ENCODE data around the gene RNU1-2.
"Not testable (repeated sequence)": the region's sequence is repeated elsewhere in the genome, so short reads cannot be mapped to it uniquely, and the experiment has no call there.

Gene RNU1-2

DNA sequence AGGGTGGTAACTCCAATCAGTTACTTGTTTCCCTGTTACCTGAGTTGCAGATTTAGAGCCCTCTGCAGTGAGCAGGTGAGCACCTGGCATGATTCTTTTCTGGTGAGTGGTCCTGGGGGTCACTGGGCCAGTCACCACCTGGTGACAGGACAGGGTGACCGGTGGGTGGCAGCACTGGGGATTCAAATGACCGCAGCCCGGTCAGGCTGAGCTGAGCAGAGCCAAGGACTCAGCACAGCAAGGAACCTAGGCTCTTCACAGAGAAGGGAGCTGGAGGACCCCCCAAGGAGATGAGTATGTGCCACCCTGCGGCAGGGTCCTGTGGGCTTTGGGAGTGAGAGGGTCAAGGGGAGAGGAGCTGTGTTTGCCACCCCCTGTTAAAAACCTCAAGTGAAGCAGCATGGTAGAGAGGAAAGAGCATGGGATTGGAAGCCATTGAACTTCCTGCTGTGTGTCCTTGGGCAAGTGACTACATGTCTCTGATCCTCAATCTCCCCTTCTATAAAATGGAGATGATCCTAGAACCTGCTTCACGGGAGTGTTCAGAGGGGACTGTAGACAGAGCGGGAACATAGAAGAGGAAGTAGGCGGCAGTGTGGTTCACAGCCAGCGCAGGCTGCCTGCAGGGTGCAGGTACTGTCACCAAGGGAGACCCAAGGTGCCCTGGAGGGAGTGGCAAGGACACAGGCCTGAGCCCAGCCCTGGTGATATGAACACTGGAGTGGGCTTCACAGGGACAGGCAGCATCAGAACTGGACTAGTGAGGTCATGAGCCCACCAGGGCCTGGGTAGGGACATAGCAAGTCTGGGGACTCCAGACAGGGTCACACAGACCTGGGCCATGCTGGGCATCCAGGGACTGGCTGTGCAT lies 16.3 kb downstream of the RNU1-2 start:
- not testable (repeated sequence) for DNase-seq

DNA sequence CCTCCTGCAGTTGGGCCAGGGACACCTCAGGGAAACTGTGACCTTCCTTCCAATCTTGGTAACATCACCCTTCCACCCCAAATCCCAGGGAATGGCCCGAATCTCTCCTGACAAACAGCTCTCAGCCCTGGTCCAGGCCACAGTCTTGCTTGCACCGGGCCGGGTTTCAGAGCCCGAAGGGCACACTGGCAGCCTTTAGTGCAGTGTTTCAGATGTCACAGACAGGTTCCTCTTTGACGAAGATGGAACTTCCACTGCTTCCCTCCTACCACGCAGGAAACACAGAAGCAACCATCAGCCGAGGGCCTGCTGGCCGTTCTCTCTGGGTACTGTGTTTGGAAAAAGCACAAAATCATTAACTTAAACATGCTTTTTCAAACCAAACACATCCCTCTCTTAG lies 17.0 kb downstream of the RNU1-2 start:
- DNase-seq: not testable (repeated sequence)

DNA sequence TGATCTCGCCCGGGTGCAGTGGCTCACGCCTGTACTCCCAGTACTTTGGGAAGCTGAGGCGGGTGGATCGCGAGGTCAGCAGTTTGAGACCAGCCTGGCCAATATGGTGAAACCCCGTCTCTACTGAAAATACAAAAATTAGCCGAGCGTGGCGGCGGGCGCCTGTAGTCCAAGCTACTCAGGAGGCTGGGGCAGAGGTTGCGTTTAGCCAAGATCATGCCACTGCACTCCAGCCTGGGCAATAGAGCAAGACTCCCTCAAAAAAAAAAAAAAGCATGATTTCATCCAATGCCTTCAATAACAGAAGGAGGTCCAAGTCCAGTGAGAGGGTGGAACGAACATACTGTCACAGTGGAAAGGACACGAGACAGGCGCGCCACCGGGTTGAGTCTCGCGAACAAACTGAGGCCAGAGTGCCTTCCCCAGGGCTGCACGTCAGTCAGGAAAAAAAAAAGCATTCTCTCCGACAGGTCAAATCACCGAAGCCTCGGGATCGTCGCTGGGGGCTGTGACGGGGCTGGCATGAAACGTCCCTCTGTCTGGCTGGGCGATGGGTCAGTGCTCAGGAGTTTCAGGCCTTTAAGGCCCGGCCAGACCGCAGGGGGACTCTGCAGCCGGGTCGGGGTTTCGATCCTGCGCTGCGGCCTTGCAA lies 17.5 kb downstream of the RNU1-2 start:
- no peak for DNase-seq

DNA sequence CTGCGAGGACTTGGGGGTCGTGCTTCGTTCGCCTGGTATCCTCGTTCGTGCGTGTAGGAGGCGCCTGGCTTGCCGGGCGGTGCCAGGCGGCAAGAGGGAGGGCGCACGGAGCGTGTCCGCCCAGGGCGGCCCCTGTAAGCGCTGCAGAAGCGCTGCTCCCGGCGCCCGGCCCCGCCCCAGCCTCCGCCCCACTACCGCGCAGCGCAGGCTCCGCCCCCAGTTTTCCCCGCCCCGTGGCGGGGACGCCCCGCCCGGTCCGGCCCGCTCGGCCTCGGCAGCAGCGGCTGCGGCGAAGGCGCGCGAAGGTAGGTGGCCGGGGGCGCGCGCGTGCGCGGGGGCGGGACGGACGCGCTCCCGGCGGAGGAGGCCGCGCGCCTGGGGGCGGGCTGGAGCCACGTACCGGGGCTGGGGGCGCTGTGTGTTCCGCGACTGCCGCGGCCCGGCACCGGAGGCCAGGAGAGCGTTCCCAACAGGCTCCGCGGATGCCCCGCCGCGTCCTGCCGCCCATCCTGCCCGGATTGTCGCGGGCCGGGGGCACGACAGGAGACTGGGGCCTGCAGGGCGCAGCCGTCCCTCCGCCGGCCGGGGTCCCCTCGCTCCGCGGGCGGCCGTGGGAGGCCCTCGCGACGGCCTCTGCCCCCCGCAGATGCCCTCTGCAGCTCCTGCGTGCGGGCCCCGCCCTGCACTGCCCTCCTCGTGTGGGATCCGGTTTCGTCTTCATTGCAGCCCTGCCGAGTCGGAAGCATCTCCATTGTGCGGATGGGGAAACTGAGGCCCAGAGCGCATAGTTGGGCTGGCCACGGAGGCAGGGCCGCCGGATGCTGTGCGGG lies 18.3 kb downstream of the RNU1-2 start:
- peak; percentile 97 for DNase-seq

DNA sequence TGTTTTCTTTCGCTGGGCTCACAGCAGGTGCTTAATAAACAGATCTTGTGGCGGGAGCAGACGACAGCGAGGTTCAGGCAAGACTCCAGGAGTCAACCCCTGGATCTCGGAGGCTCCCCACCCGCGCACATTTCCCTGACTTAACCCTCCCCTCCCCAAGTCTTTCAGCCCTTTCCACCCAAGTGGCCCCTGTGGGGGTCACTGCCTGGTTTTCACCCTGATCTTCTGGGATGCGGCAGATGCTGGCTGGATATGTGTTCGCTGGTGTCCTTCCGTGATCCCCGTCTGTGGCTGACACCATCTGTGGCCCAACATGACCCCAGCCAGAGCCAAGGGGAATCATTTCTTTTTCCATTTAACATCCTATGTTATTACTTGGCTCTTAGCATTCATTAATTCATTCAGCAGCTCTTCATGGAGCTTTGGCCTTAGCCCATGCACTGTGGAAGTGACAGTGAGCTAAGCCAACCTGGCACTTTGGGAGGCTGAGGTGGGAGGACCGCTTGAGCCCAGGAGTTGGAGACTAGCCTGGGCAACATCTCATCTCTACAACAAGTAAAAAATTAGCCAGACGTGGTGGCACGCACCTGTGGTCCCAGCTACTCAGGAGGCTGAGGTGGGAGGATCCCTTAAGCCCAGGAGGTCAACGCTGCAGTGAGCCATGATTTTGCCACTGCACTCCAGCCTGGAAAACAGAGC lies 19.3 kb downstream of the RNU1-2 start:
- not testable (repeated sequence) for DNase-seq

DNA sequence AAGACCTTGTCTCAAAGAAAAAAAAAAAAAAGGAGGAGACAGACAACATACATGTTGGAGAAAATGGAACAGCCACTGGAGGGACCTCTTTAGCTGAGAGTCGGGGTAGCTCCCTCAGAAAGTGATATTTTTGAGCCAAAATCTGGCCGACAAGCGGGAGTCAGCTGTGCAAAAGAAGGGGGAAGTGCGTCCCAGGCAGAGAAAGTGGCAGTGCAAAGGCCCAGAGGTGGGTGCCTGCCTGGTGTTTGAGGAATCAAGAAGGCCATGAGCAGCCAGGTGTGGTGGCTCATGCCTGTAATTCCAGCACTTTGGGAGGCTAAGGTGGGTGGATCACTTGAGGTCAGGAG lies 19.8 kb downstream of the RNU1-2 start:
- no peak for DNase-seq

DNA sequence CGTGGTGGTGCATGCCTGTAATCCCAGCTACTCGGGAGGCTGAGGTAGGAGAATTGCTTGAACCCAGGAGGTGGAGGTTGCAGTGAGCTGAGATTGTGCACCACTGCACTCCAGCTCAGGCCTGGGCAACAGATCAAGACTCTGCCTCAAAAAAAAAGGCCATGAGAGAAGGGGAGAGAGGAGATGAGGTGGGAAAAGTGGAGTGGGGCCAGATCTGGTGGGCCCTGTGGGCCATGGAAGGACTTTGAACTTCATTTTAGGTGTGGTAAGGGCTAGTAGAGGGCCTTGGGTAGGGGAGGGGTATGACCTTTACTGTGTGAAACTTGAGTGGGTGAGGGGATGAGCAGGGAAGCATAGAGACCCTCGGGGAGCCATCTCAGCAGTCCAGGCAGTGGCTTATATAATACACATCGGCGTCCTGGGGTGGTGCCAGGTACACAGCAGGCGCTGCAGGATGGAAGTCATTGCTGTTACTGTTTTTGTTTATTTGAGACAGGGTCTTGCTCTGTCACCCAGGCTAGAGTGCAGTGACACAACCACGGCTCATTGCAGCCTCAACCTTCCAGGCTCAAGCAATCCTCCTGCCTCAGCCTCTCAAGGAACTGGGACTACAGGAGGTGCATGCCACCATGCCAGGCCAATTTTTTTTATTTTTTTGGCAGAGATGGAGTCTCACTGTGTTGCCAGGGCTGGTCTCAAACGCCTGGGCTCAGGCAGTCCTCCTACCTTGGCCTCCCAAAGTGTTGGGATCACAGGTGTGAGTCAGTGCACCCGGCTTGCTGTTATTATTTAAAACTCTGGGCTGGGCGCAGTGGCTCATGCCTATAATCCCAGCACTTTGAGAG lies 20.5 kb downstream of the RNU1-2 start:
- DNase-seq: not testable (repeated sequence)

DNA sequence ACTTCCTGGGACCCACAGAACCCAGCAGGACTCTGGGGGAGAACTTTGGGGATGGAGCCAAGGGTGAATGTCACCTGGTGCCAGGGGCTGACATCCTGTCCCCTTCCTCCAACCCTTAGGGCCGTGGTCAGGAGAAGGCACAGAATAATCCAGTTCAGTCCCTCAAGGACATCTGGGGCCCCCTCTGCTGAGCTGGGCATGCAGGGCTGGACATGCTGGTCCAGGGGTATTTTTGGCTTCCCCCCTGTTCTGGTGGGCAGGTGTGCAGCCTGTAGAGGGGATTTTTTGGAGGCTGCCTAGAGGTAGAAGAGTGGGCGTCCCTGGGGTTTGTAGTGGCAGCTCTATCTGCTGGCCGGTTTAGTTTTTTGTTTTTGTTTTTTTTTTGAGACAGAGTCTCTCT lies 22.6 kb downstream of the RNU1-2 start:
- no peak for DNase-seq

DNA sequence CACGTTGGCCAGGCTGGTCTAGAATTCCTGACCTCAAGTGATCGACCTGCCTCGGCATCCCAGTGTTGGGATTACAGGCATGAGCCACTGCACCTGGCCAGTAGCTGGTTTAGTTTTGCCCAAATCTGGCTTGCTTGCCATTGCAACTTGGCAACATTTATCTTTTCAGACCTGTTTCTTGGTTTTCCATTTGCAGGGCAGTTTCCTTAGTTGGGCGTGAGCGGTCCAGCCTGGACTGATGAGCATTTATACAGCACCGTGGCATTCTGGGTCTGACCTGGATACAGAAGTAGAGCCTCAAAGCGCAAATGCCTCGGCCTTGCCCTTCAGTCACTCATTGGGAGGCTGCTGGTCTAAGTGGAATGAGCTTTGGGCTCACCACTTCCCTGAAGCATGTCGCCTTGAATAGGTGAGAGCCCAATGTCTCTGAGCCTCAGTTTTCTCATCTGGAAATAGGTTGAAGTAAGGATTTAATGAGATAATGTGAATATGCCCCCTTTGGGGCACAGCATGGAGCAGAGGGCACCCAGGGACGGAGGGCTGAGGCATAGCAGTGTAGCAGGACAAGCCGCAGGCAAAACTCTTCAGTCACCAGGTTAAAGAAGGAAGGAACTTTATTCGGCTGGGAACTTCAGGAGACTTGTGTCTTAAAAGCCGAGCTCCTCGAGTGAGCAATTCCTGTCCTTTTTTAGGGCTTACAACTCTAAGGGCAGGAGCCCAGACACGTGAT lies 23.3 kb downstream of the RNU1-2 start:
- not testable (repeated sequence) for DNase-seq

DNA sequence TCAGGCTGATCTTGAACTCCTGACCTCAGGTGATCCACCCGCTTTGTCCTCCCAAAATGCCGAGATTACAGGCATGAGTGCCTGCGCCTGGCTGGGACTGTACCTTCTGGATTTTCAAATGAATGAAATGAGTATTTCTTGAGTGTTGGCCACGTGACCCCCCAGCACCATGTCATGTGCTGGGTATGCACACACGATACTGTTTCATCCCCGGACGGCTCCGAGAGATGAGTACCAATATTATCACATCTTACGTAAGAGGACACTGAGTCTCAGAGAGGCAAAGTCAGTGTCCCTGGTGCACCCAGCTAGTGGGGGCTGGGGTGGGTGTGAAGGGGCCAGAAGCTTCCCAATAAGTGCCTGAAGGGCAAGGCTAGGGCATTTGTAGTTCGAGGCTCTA lies 25.2 kb downstream of the RNU1-2 start:
- DNase-seq: no peak

DNA sequence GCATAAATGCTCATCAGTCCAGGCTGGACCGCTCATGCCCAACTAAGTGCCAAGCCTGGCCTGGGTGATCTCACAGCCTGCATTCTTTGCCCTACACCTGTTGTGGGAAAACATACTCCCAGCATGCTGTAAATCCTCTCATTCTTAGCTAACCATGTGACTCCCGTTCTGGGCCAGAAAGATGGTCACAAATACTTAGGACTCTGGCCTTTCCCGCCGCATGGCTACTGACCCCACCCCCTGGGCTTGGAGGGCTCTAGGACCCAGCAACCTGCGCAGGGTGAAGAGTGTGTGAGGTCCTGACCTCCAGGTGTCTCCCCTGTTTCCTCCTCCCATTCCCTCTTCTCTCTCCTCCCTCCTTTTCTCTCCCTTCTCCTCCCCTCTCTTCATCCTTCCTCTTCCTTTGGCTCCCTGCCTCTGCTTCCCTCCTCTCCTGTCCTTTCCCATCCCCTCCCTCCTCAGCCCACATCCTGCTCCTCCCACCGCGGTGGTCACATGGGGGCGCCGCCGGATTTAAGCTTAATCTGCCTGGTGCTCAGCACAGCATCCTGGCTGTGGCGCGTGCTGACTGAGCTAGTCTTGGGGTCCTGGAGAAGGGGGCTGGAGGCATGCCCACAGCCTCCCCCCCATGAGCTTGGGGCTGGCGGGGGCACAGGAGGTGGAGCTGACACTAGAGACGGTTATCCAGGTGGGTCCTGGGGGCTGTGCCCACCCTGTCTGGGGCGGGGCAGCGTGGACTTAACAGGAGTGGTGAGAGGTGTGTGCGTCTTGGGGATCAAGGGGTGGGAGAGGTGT lies 25.8 kb downstream of the RNU1-2 start, which contains the start of gene CROCC:
Gene CROCC, plus strand, starts transcription at position 541 of the 795 bp plus-strand sequence. Its CDS starts 88 bp downstream, at position 629.
- DNase-seq: no peak

DNA sequence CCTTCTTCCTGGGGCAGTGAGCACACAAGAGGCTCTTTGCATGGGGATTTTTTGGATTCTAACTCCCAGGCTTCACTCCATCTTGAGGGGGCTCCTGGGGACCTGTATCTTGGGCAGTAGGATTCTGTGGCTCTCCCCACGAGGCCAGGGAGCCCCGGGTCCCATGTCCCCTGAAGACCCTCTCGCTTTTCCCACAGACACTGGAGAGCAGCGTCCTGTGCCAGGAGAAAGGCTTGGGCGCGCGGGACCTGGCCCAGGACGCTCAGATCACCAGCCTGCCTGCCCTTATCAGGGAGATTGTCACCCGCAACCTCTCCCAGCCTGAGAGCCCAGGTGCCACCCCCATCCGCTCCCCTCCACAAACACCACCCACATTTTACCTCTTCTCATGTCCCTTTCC lies 26.7 kb downstream of the RNU1-2 start:
- no peak for DNase-seq

DNA sequence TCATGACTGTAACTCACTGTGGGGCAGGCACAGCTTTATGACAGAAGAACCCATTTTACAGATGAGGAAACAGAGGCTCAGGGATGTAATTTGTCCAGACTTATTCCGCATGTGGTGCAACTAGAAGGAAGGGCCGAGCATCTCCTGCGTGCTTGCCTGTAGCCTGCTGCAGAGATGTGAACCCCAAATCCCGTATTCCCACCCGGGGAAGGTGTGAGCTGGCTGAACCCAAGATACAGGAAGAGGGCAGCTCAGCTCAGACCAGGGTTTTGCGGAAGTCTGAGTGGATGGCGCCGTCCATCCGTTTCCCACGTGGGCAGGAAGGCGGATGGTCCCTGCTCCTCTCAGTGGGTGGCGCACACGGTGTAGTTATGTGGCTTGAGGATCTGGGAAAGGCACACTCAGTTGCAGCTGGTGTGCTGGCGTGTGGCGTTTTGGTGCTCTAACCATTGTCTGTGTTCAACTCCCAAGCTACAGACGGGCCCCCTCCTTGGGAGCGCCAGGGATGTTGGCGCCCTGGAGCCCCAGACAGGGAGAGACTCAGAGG lies 27.2 kb downstream of the RNU1-2 start:
- DNase-seq: no peak

DNA sequence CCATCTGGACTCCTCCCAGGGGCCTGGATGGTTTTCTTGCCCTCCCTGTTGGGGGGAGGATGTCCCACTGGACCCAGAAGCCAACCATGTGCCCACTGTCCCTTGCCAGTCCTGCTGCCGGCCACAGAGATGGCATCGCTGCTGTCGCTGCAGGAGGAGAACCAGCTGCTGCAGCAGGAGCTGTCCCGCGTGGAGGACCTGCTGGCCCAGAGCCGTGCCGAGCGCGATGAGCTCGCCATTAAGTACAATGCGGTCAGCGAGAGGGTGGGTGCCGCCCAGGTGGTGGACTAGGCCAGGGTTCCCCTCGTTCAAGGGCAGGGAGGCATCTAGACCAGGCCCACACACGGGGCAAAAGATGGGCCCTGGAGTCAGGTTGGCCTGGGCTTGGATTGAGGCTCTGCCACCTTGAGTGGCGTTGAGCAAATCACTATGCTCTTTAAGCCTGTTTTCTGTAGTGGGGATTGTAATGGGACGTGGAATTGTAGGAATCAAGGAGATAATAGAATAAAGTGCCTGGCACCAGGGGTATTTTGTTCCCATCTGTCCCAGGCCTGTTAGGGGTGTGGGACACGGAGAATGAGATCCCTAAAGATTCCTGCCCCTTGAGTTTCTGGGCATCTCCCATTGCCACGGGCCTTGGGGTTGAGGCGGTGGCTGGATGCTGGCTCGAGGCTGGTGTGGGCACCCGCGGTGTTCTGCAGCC lies 28.6 kb downstream of the RNU1-2 start:
- DNase-seq: no peak

DNA sequence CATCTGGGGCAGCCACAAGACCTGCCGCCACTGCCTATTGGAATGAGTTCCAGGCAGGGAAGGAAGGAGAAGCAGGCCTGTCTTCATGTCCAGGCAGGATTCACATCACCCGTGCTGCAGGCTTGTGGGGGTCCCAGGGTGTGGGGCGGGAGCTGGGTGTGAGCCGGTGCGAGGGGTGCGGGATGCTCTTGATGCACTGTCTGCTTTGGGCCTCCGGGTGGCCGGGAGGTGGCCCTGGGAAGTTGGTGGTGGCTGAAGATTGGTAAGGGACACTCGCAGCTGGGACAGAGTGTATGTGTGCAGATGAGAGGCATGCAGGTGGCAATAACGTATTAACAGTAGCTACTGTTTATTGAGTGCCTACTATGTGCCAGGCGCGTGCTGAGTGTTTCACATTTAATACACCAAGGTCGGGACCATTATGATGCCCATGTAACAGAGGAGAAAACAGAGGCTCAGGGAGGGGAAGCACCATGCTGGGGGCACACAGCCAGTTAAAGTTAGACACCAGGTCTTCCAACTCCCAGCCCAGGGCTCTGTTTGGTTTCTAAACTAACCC lies 29.2 kb downstream of the RNU1-2 start:
- DNase-seq: no peak

DNA sequence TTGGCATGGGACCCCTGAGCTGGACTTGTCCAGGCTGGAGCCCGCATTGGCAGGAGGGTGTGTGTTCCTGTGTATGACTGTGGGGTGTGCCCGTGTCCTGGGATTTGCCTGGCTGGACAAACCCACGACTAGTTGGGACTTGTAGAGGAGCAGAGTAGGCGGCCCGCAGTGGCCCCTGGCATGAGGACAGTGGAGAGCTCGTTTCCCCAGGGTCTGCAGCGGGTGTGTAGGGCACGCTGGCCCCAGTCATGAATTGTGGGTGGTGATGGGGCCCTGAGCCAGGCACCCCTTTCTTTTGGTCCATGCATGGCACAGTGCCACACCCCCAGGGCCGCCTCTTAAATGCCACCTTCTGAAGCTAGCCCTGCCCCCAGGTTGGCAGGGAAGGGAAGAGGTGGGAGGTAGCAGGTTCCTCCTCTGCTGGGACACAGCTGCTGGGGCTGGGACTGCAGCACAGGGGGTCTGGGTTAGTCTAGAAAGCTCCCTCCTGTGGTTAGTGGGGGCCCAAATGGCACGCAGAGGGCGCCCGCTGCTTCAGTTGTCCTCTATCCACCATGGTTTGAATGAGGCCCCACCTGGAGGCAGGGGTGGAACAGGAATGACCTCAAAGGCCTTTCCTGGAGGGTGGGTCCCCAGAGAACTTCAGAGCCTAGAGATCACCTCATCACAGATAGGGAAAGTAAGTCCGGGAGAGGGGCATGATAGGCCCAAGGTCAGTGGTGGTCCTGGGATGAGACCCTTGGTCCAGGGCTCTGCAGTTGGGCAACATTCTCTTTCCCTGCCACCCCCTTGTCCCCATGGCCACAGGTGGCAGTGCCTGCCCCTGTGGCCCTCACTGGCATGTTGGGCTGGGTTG lies 30.1 kb downstream of the RNU1-2 start:
- DNase-seq: no peak

DNA sequence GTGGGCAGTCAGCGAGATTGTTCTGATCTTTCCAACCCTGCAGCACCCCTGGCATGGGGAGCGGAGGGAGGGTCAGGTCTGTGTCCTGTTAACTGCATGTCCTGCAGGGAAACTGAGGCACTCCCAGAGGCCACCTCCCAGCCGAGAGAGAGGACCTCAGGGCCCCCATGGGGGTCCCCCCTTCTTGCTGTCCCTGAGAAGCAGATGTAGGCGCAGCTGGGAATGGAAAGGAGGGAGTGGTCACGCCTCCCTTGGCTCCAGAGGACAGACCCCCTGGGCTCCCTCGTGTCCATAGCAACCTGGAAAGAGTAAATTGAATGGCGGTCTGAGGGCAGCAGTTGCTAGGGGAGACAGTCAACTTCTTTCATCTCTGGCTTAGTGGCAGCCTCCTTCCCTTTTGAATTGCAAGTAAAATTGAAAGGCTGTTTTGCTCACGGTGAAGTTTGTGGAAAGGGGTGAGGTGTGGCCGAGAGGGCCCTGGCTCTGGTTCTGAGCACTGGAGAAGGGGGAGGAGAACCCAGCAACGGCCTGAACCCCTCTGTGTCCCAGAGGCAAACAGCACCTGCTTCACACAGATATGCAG lies 30.8 kb downstream of the RNU1-2 start:
- DNase-seq: no peak

DNA sequence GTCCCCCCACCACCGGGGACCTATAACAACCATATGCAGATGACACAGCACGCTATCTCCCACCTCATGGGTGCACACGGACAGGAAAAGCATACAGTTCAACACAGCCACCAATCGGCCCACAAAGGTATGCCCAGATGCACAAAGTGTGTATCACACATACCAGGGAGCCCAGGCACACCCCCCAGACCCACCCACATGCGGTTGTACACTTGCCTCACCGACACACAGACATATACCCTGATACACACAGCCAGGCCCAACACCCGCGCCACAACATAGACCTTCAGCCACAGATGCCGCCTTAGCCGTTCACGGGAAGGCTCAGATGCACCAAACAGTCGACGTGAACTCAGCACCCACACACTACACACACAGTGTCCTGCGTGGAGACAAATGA lies 31.5 kb downstream of the RNU1-2 start:
- DNase-seq: no peak

Data from activated CD4-positive, alpha-beta T cell treated with anti-CD3 and anti-CD28 coated beads, Interleukin-2, Interleukin-6, amounts not matched to agents 100 ng/mL and 50 ng/mL, durations not matched to agents 16 hours and 8 hours (primary cell).